H9 (cell line): ENCODE results near the gene TMEM135. TPM values are rescaled to one million over a fixed set of nuclear protein-coding genes. Genes with fewer than 3 reads are reported as not detected.

Source experiments
- DNase-seq: peaks from one replicate; pipeline ENCODE4 v3.0.0-alpha.2; 2017
- H2AFZ ChIP-seq: one replicate; pipeline ENCODE4 v1.6.1; 2013; ENCODE audit warnings: mild to moderate bottlenecking, low read length, control low read depth, moderate library complexity
- H2AK5ac ChIP-seq: 2 replicates; pipeline ENCODE4 v1.6.1; 2013; ENCODE audit warnings: low read length, control low read depth, mixed read lengths; ENCODE audit not compliant: insufficient read length
- H2BK120ac ChIP-seq: one replicate; pipeline ENCODE4 v1.6.1; 2013; ENCODE audit warnings: low read depth, mild to moderate bottlenecking, low read length, control low read depth, inconsistent platforms; ENCODE audit not compliant: poor library complexity, severe bottlenecking
- H2BK12ac ChIP-seq: 2 replicates; pipeline ENCODE4 v1.6.1; 2013; ENCODE audit warnings: low read length, control low read depth, mixed read lengths, low read depth; ENCODE audit not compliant: insufficient read length
- H2BK15ac ChIP-seq: 2 replicates; pipeline ENCODE4 v1.6.1; 2013; ENCODE audit warnings: low read depth, low read length, control low read depth
- H2BK20ac ChIP-seq: one replicate; pipeline ENCODE4 v1.6.1; 2013; ENCODE audit warnings: low read depth, mild to moderate bottlenecking, low read length, control low read depth, inconsistent platforms; ENCODE audit not compliant: poor library complexity, severe bottlenecking
- H2BK5ac ChIP-seq: 2 replicates; pipeline ENCODE4 v1.6.1; 2013; ENCODE audit warnings: low read length, control low read depth, mixed read lengths; ENCODE audit not compliant: insufficient read length
- H3K14ac ChIP-seq: 2 replicates; pipeline ENCODE4 v1.6.1; 2013; ENCODE audit warnings: low read length, control low read depth; ENCODE audit not compliant: insufficient read depth
- H3K18ac ChIP-seq: 2 replicates; pipeline ENCODE4 v1.6.1; 2013; ENCODE audit warnings: low read depth, mild to moderate bottlenecking, mixed read lengths, low read length, control low read depth; ENCODE audit not compliant: insufficient read length
- H3K23ac ChIP-seq: 2 replicates; pipeline ENCODE4 v1.6.1; 2013; ENCODE audit warnings: low read length, control low read depth, mixed read lengths, low read depth; ENCODE audit not compliant: insufficient read length
- H3K23me2 ChIP-seq: 2 replicates; pipeline ENCODE4 v1.6.1; 2013; ENCODE audit warnings: low read depth, mild to moderate bottlenecking, mixed read lengths, low read length, control low read depth; ENCODE audit not compliant: insufficient read length, poor library complexity, severe bottlenecking
- H3K27ac ChIP-seq: 2 replicates; pipeline ENCODE4 v1.5.1; 2013; ENCODE audit warnings: low read length, control low read depth, mixed read lengths, low read depth; ENCODE audit not compliant: insufficient read length
- H3K27me3 ChIP-seq: 2 replicates; pipeline ENCODE4 v1.6.1; 2013; ENCODE audit warnings: low read length, control low read depth, inconsistent platforms; ENCODE audit not compliant: insufficient read depth
- H3K4ac ChIP-seq: 2 replicates; pipeline ENCODE4 v1.6.1; 2013; ENCODE audit warnings: low read depth, mild to moderate bottlenecking, control low read depth, inconsistent platforms, low read length, moderate library complexity
- H3K4me1 ChIP-seq: 2 replicates; pipeline ENCODE4 v1.6.1; 2013; ENCODE audit warnings: low read length, control low read depth, inconsistent platforms; ENCODE audit not compliant: insufficient read depth
- H3K4me2 ChIP-seq: 2 replicates; pipeline ENCODE4 v1.6.1; 2013; ENCODE audit warnings: low read length, control low read depth, mixed read lengths; ENCODE audit not compliant: insufficient read length, insufficient read depth
- H3K56ac ChIP-seq: 2 replicates; pipeline ENCODE4 v1.6.1; 2013; ENCODE audit warnings: low read depth, mild to moderate bottlenecking, mixed read lengths, low read length, control low read depth; ENCODE audit not compliant: insufficient read length
- H3K79me1 ChIP-seq: 2 replicates; pipeline ENCODE4 v1.6.1; 2013; ENCODE audit warnings: low read depth, mild to moderate bottlenecking, moderate library complexity, low read length, control low read depth, inconsistent platforms; ENCODE audit not compliant: insufficient read depth, poor library complexity, severe bottlenecking
- H3K79me2 ChIP-seq: 2 replicates; pipeline ENCODE4 v1.6.1; 2013; ENCODE audit warnings: low read length, control low read depth, inconsistent platforms; ENCODE audit not compliant: insufficient read depth
- H3K9ac ChIP-seq: 2 replicates; pipeline ENCODE4 v1.6.1; 2013; ENCODE audit warnings: low read length, control low read depth, mixed read lengths; ENCODE audit not compliant: insufficient read length; ENCODE audit errors: extremely low read depth
- H3K9me3 ChIP-seq: one replicate; pipeline ENCODE4 v1.6.1; 2013; ENCODE audit warnings: low read depth, low read length, inconsistent platforms; ENCODE audit not compliant: control insufficient read depth
- H3T11ph ChIP-seq: one replicate; pipeline ENCODE4 v1.6.1; 2013; ENCODE audit warnings: mild to moderate bottlenecking, low read length, control low read depth, inconsistent platforms
- H4K20me1 ChIP-seq: one replicate; pipeline ENCODE4 v1.6.1; 2013; ENCODE audit not compliant: control insufficient read depth, insufficient read length, insufficient read depth
- H4K5ac ChIP-seq: 2 replicates; pipeline ENCODE4 v1.6.1; 2013; ENCODE audit warnings: low read depth, mild to moderate bottlenecking, mixed read lengths, low read length, control low read depth; ENCODE audit not compliant: insufficient read length
- H4K8ac ChIP-seq: replicated peaks from 2 replicates; pipeline ENCODE4 v1.6.1; 2013; ENCODE audit warnings: low read length, control low read depth, mixed read lengths, low read depth; ENCODE audit not compliant: insufficient read length
- H4K91ac ChIP-seq: 2 replicates; pipeline ENCODE4 v1.6.1; 2013; ENCODE audit warnings: low read depth, mild to moderate bottlenecking, moderate library complexity, mixed read lengths, low read length, control low read depth; ENCODE audit not compliant: insufficient read length
- H3K27ac Mint-ChIP-seq, 3 experiments: 2 replicates in 2 of 3; 3 replicates in 1 of 3; pipeline ENCODE4 v1.8.0; 2020 to 2021; ENCODE audit warnings: mixed read lengths in 3 of 3, mild to moderate bottlenecking in 1 of 3, moderate library complexity in 1 of 3
- H3K27me3 Mint-ChIP-seq: 2 replicates; pipeline ENCODE4 v1.8.0; 2021; ENCODE audit warnings: low read depth, mild to moderate bottlenecking, moderate library complexity, mixed read lengths
- H3K36me3 Mint-ChIP-seq, 3 experiments: 2 replicates in 2 of 3; 3 replicates in 1 of 3; pipeline ENCODE4 v1.8.0; 2020 to 2021; ENCODE audit warnings: low read depth in 3 of 3, mixed read lengths in 3 of 3; ENCODE audit not compliant: insufficient read depth in 1 of 3
- H3K4me1 Mint-ChIP-seq, 2 experiments: 2 replicates each; pipeline ENCODE4 v1.8.0; 2020; ENCODE audit warnings: mixed read lengths in 2 of 2
- H3K4me3 Mint-ChIP-seq, 2 experiments: 2 replicates in 1 of 2; 3 replicates in 1 of 2; pipeline ENCODE4 v1.8.0; 2020 to 2021; ENCODE audit warnings: mild to moderate bottlenecking in 2 of 2, mixed read lengths in 2 of 2, moderate library complexity in 1 of 2
- H3K9me3 Mint-ChIP-seq, 2 experiments: 2 replicates in 1 of 2; 3 replicates in 1 of 2; pipeline ENCODE4 v1.8.0; 2020; ENCODE audit warnings: mild to moderate bottlenecking in 2 of 2, mixed read lengths in 2 of 2, moderate library complexity in 1 of 2
- CTCF ChIP-seq: fragments of 200-600 bp; sonication (generic); conservative IDR thresholded peaks from 3 replicates; pipeline ENCODE4 v1.8.0; 2021; ENCODE audit warnings: antibody characterized with exemption, mild to moderate bottlenecking
- WGBS: extraction: QIAGEN DNeasy Blood & Tissue Kit; methylation state at CpG from one replicate; pipeline ENCODE4 v1.1.7; 2013; ENCODE audit warnings: missing lambda C conversion rate, low lambda C conversion rate, mixed read lengths; ENCODE audit not compliant: insufficient read length; ENCODE audit errors: extremely low coverage; 5-methylcytosine and 5-hydroxymethylcytosine counted together
- total RNA-seq: library from RNA; stranded (reverse); gene quantifications from 2 replicates; pipeline ENCODE4 v1.2.1, GENCODE V29; 2021

Gene TMEM135
- total RNA-seq, 1 experiment from 2014 or later, result 25.2 TPM

DNA sequence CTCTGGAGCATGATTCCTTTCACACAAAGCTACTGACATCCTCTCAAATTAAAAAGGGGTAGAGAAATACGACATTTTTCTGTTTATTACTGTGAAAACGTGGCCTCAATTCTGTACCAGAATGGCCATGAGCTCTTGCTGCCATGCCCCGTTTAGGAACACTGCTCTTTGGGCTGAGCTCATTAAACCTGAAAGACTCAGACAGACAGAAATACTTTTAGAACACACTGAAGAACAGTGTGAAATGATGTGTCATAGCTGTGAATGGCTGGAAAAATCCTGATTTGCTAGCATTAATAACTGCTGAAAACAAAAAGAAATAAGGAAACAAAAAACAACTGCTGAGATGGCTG, 32.2 kb upstream of the TMEM135 start:
- Mint-ChIP-seq H3K4me1 (peaks cover 4 to 5% of the 10 kb centered on the region in 2 experiments), H3K36me3 (no peaks in the 10 kb centered on the region), H3K27ac (no peak overlapping the region), H3K27me3 (no peaks in the 10 kb centered on the region), H3K4me3 (no peak overlapping the region), H3K9me3 (no peaks in the 10 kb centered on the region)
- H3K79me2 ChIP-seq, result no peaks in the 10 kb centered on the region
- no peak overlapping the region for H4K91ac ChIP-seq
- no peaks in the 10 kb centered on the region for H3K79me1 ChIP-seq
- H3K14ac ChIP-seq, result no peak overlapping the region
- H4K5ac ChIP-seq, result no peak overlapping the region
- no peak overlapping the region for H2BK12ac ChIP-seq
- no peaks in the 10 kb centered on the region for H3K23me2 ChIP-seq
- no peak overlapping the region for H2BK15ac ChIP-seq
- H3K23ac ChIP-seq, result no peak overlapping the region
- H2BK120ac ChIP-seq, result no peak overlapping the region
- H3T11ph ChIP-seq, result no peak overlapping the region
- H3K9ac ChIP-seq, result no peak overlapping the region
- no peak overlapping the region for H2BK5ac ChIP-seq
- no peak for DNase-seq
- H3K4ac ChIP-seq, result no peak overlapping the region
- TF ChIP-seq CTCF, result no peak
- no peaks in the 10 kb centered on the region for H4K20me1 ChIP-seq
- H4K8ac ChIP-seq, result no peak overlapping the region
- no peak overlapping the region for H2AFZ ChIP-seq
- no peaks in the 10 kb centered on the region for H3K27me3 ChIP-seq
- no peaks in the 10 kb centered on the region for H3K4me1 ChIP-seq
- H3K18ac ChIP-seq, result no peak overlapping the region
- no peak overlapping the region for H3K4me2 ChIP-seq
- no peak overlapping the region for H2BK20ac ChIP-seq
- H2AK5ac ChIP-seq, result no peak overlapping the region
- no peak overlapping the region for H3K56ac ChIP-seq
- no peak overlapping the region for H3K27ac ChIP-seq
- no CpG with 5 or more reads among the region's 3 CpGs for WGBS
- H3K9me3 ChIP-seq, result no peaks in the 10 kb centered on the region
